Neural cell (in vitro differentiated cells): ENCODE data around the gene CHRNA4. TPM values are rescaled to one million over a fixed set of nuclear protein-coding genes. Genes with fewer than 3 reads are reported as not detected.

Experiments
- H2AFZ ChIP-seq: fragments of 200-600, 300-800 bp; sonication (generic), shearing (Covaris generic); 2 replicates; pipeline ENCODE4 v1.6.0; 2014; ENCODE audit warnings: low read depth, mild to moderate bottlenecking, antibody characterized with exemption, low read length, moderate library complexity
- H3F3A ChIP-seq: fragments of 200-600 bp; shearing (Covaris generic); 2 replicates; pipeline ENCODE4 v1.6.1; 2016; ENCODE audit warnings: mild to moderate bottlenecking, moderate library complexity, mixed read lengths, antibody characterized with exemption, low read length; ENCODE audit not compliant: insufficient read depth, poor library complexity, severe bottlenecking
- H3K27ac ChIP-seq: fragments of 200-600, 300-800 bp; sonication (generic), shearing (Covaris generic); 2 replicates; pipeline ENCODE4 v1.5.1; 2014; ENCODE audit warnings: mild to moderate bottlenecking, low read length, moderate library complexity
- H3K27me3 ChIP-seq: fragments of 300-800, 200-600 bp; sonication (generic), shearing (Covaris generic); 2 replicates; pipeline ENCODE4 v1.6.0; 2014; ENCODE audit warnings: mild to moderate bottlenecking, low read depth, low read length, moderate library complexity; ENCODE audit not compliant: insufficient read depth
- H3K36me3 ChIP-seq: fragments of 300-800, 200-600 bp; sonication (generic), shearing (Covaris generic); 2 replicates; pipeline ENCODE4 v1.5.1; 2014; ENCODE audit warnings: mild to moderate bottlenecking, antibody characterized with exemption, low read length, moderate library complexity; ENCODE audit not compliant: insufficient read depth
- H3K4me2 ChIP-seq: fragments of 300-800, 200-600 bp; sonication (generic), shearing (Covaris generic); 2 replicates; pipeline ENCODE4 v1.6.0; 2014; ENCODE audit warnings: mild to moderate bottlenecking, low read length
- H3K4me3 ChIP-seq: fragments of 300-800, 200-600 bp; sonication (generic), shearing (Covaris generic); 2 replicates; pipeline ENCODE4 v1.5.1; 2014; ENCODE audit warnings: mild to moderate bottlenecking, low read length, moderate library complexity
- H3K79me2 ChIP-seq: fragments of 200-600 bp; shearing (Covaris generic); replicated peaks from 2 replicates; pipeline ENCODE4 v1.6.0; 2014; ENCODE audit warnings: mild to moderate bottlenecking, low read length, moderate library complexity; ENCODE audit not compliant: insufficient read depth
- H3K9ac ChIP-seq: fragments of 300-800, 200-600 bp; sonication (generic), shearing (Covaris generic); 2 replicates; pipeline ENCODE4 v1.6.1; 2016; ENCODE audit warnings: mild to moderate bottlenecking, low read length, mixed read lengths
- H3K9me2 ChIP-seq: fragments of 200-600 bp; shearing (Covaris generic); 2 replicates; pipeline ENCODE4 v1.6.1; 2016; ENCODE audit warnings: mild to moderate bottlenecking, low read length, mixed read lengths; ENCODE audit not compliant: insufficient read depth
- H3K9me3 ChIP-seq: fragments of 200-600, 300-800 bp; sonication (generic), shearing (Covaris generic); 2 replicates; pipeline ENCODE4 v1.6.1; 2016; ENCODE audit warnings: mild to moderate bottlenecking, mixed run types, low read length, moderate library complexity, mixed read lengths
- H4K20me1 ChIP-seq: fragments of 200-600 bp; shearing (Covaris generic); 2 replicates; pipeline ENCODE4 v1.6.1; 2016; ENCODE audit warnings: mild to moderate bottlenecking, mixed run types; ENCODE audit not compliant: insufficient read depth
- CTCF ChIP-seq: fragments of 450-650 bp; IDR thresholded peaks from 2 replicates; pipeline ENCODE4 v1.5.1; 2014; ENCODE audit warnings: antibody characterized with exemption, mild to moderate bottlenecking, moderate library complexity; ENCODE audit not compliant: poor library complexity, severe bottlenecking
- EP300 ChIP-seq: fragments of 450-650 bp; conservative IDR thresholded peaks from 2 replicates; pipeline ENCODE4 v1.6.1; 2014; ENCODE audit warnings: antibody characterized with exemption, mild to moderate bottlenecking, moderate library complexity; ENCODE audit not compliant: poor library complexity, severe bottlenecking
- EZH2 ChIP-seq: fragments of 200-600, 300-800 bp; shearing (Covaris generic), sonication (generic); IDR thresholded peaks from 2 replicates; pipeline ENCODE4 v1.6.1; 2014; ENCODE audit warnings: antibody characterized with exemption, low read length, borderline replicate concordance, mild to moderate bottlenecking; ENCODE audit not compliant: insufficient read depth, poor library complexity, severe bottlenecking
- MXI1 ChIP-seq: fragments of 450-650 bp; conservative IDR thresholded peaks from 2 replicates; pipeline ENCODE4 v1.6.1; 2014; ENCODE audit warnings: antibody characterized with exemption, mild to moderate bottlenecking; ENCODE audit not compliant: poor library complexity, severe bottlenecking
- POLR2AphosphoS5 ChIP-seq: IDR thresholded peaks from 2 replicates; pipeline ENCODE4 v1.6.1; 2012
- RAD21 ChIP-seq: fragments of 450-650 bp; conservative IDR thresholded peaks from 2 replicates; pipeline ENCODE4 v1.6.1; 2014; ENCODE audit warnings: antibody characterized with exemption, mild to moderate bottlenecking, moderate library complexity
- REST ChIP-seq: IDR thresholded peaks from 2 replicates; pipeline ENCODE4 v1.6.1; 2012; ENCODE audit warnings: borderline replicate concordance
- SMC3 ChIP-seq: fragments of 450-650 bp; conservative IDR thresholded peaks from 2 replicates; pipeline ENCODE4 v1.6.1; 2014; ENCODE audit warnings: antibody characterized with exemption, mild to moderate bottlenecking, moderate library complexity; ENCODE audit not compliant: poor library complexity
- TAF1 ChIP-seq: IDR thresholded peaks from 2 replicates; pipeline ENCODE4 v1.6.1; 2012; ENCODE audit warnings: low read depth
- polyA plus RNA-seq: library from polyadenylated mRNA; depleted of rRNA; stranded (reverse); fragments of >200 nt; gene quantifications from 2 replicates; pipeline ENCODE4 v1.2.3, GENCODE V29; 2014

CHRNA4 gene
- polyA plus RNA-seq, 1 donor from 2014 or later, result 6.8 TPM

GRCh38 chr20:63350597-63351325 is 10.4 kb downstream of the CHRNA4 start:
- H3K9ac ChIP-seq, result no peak overlapping the region
- H3K9me2 ChIP-seq, result no peaks in the 10 kb centered on the region
- H3K27me3 ChIP-seq, result no peaks in the 10 kb centered on the region
- H3K27ac ChIP-seq, result no peak overlapping the region
- no peak overlapping the region for H3K4me2 ChIP-seq
- no peak overlapping the region for H3K4me3 ChIP-seq
- no peaks in the 10 kb centered on the region for H3K36me3 ChIP-seq
- H3K79me2 ChIP-seq, result no peaks in the 10 kb centered on the region
- no peaks in the 10 kb centered on the region for H4K20me1 ChIP-seq
- no peaks in the 10 kb centered on the region for H3F3A ChIP-seq
- H2AFZ ChIP-seq, result no peak overlapping the region
- no peak for TF ChIP-seq RAD21
- TF ChIP-seq MXI1, result no peak
- TF ChIP-seq POLR2AphosphoS5, result no peak
- no peak for TF ChIP-seq CTCF
- TF ChIP-seq SMC3, result no peak
- no peak for TF ChIP-seq EP300
- no peaks in the 10 kb centered on the region for H3K9me3 ChIP-seq

- Histone ChIP-seq H3K36me3 (no peaks in the 10 kb centered on the region), H3K4me3 (no peak overlapping the region), H4K20me1 (no peaks in the 10 kb centered on the region), H2AFZ (no peak overlapping the region), H3K4me2 (no peak overlapping the region), H3K9me3 (no peaks in the 10 kb centered on the region), H3F3A (no peaks in the 10 kb centered on the region), H3K9me2 (no peaks in the 10 kb centered on the region), H3K9ac (no peak overlapping the region), H3K79me2 (no peaks in the 10 kb centered on the region), H3K27ac (no peak overlapping the region), H3K27me3 (no peaks in the 10 kb centered on the region)
- no peak for TF ChIP-seq EZH2
- TF ChIP-seq SMC3, result no peak
- no peak for TF ChIP-seq POLR2AphosphoS5
- no peak for TF ChIP-seq REST
- TF ChIP-seq CTCF, result no peak
- TF ChIP-seq MXI1, result no peak
- no peak for TF ChIP-seq EP300
- TF ChIP-seq RAD21, result no peak
- no peak for TF ChIP-seq TAF1
These were observed 11.0 kb downstream of the CHRNA4 start for GRCh38 chr20:63350196-63350595.
